Daoy (cell line): Measurements from ENCODE around the gene THSD4. TPM values are rescaled to one million over a fixed set of nuclear protein-coding genes. Genes with fewer than 3 reads are reported as not detected.

Experiments used
- DNase-seq: peaks from one replicate; pipeline ENCODE4 v3.0.0-alpha.2; 2015; ENCODE audit warnings: low read depth
- total RNA-seq: library from RNA; depleted of rRNA; stranded (reverse); fragments of >200 nt; shearing (Covaris generic); gene quantifications from 2 replicates; pipeline ENCODE4 v1.2.3, GENCODE V29; 2014

The THSD4 gene
- total RNA-seq, 1 experiment from 2014 or later, result 5.4 TPM

- DNase-seq, result no peak
Observed at GRCh38 chr15:71452893-71453292, 337.6 kb downstream of the THSD4 start.

GRCh38 chr15:71454462-71454996, 339.3 kb downstream of the THSD4 start:
- DNase-seq, result no peak

- no peak for DNase-seq
Observed at GRCh38 chr15:71455107-71455506, 339.8 kb downstream of the THSD4 start.

GRCh38 chr15:71455878-71456277, 340.6 kb downstream of the THSD4 start:
- no peak for DNase-seq

- no peak for DNase-seq
Observed at GRCh38 chr15:71456362-71456761, 341.1 kb downstream of the THSD4 start.

- no peak for DNase-seq
Observed at GRCh38 chr15:71456811-71457210, 341.5 kb downstream of the THSD4 start.

GRCh38 chr15:71458089-71458660, 342.9 kb downstream of the THSD4 start:
- DNase-seq, result no peak

- no peak for DNase-seq
Observed at GRCh38 chr15:71461748-71462147, 346.5 kb downstream of the THSD4 start.

- no peak for DNase-seq
Observed at GRCh38 chr15:71462638-71463037, 347.4 kb downstream of the THSD4 start.

- DNase-seq, result no peak
Observed at GRCh38 chr15:71463156-71463665, 347.9 kb downstream of the THSD4 start.

- no peak for DNase-seq
Observed at GRCh38 chr15:71465131-71465955, 350.1 kb downstream of the THSD4 start.

- DNase-seq, result no peak
Observed at GRCh38 chr15:71468715-71469114, 353.4 kb downstream of the THSD4 start.

GRCh38 chr15:71469413-71469812, 354.1 kb downstream of the THSD4 start:
- DNase-seq, result no peak

- peak; percentile 11 for DNase-seq
Observed at GRCh38 chr15:71471347-71471746, 356.1 kb downstream of the THSD4 start.

GRCh38 chr15:71472566-71472965, 357.3 kb downstream of the THSD4 start:
- DNase-seq, result no peak

GRCh38 chr15:71473751-71474150, 358.5 kb downstream of the THSD4 start:
- DNase-seq, result no peak

GRCh38 chr15:71476823-71477222, 361.6 kb downstream of the THSD4 start:
- no peak for DNase-seq

- DNase-seq, result no peak
Observed at GRCh38 chr15:71480556-71480955, 365.3 kb downstream of the THSD4 start.

- DNase-seq, result no peak
Observed at GRCh38 chr15:71484080-71484479, 368.8 kb downstream of the THSD4 start.

GRCh38 chr15:71485094-71485693, 369.9 kb downstream of the THSD4 start:
- no peak for DNase-seq

- no peak for DNase-seq
Observed at GRCh38 chr15:71489570-71489969, 374.3 kb downstream of the THSD4 start.

- DNase-seq, result no peak
Observed at GRCh38 chr15:71493526-71493925, 378.3 kb downstream of the THSD4 start.
